HG03469 (cell line): ENCODE measurements around the gene MTRFR.
"Not testable (repeated sequence)": the region's sequence is repeated elsewhere in the genome, so short reads cannot be mapped to it uniquely, and the experiment has no call there.

ENCODE experiments used
- ATAC-seq: cut with Tn5 transposase; IDR thresholded peaks from one replicate; pipeline ENCODE4 v1.9.1; 2021; ENCODE audit warnings: mild to moderate bottlenecking, moderate library complexity, moderate number of reproducible peaks; ENCODE audit not compliant: unreplicated experiment

The MTRFR gene

DNA sequence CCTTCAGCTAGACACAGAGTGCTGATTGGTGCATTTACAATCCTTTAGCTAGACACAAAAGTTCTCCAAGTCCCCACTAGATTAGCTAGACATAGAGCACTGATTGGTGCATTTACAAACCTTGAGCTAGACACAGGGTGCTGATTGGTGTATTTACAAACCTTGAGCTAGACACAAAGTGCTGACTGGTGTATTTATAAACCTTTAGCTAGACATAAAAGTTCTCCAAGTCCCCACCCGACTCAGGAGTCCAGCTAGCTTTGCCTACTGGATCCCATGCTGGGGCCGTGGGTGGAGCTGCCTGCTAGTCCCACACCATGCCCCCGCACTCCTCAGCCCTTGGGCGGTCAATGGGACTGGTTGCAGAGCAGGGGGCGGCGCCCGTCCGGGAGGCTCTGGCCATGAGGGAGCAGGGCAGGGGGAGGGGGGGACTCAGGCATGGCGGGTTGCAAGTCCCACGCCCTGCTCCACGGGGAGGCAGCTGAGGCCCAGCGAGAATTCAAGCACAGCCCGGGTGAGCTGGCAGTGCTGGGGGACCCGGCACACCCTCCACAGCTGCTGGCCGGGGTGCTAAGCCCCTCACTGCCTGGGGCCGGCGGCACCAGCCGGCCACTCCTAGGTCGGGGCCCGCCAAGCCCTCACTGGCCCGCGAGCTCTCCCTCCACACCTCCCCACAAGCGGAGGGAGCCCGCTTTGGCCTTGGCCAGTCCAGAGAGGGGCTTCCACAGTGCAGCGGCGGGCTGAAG is 15.9 kb downstream of the MTRFR start:
- ATAC-seq, result not testable (repeated sequence)

DNA sequence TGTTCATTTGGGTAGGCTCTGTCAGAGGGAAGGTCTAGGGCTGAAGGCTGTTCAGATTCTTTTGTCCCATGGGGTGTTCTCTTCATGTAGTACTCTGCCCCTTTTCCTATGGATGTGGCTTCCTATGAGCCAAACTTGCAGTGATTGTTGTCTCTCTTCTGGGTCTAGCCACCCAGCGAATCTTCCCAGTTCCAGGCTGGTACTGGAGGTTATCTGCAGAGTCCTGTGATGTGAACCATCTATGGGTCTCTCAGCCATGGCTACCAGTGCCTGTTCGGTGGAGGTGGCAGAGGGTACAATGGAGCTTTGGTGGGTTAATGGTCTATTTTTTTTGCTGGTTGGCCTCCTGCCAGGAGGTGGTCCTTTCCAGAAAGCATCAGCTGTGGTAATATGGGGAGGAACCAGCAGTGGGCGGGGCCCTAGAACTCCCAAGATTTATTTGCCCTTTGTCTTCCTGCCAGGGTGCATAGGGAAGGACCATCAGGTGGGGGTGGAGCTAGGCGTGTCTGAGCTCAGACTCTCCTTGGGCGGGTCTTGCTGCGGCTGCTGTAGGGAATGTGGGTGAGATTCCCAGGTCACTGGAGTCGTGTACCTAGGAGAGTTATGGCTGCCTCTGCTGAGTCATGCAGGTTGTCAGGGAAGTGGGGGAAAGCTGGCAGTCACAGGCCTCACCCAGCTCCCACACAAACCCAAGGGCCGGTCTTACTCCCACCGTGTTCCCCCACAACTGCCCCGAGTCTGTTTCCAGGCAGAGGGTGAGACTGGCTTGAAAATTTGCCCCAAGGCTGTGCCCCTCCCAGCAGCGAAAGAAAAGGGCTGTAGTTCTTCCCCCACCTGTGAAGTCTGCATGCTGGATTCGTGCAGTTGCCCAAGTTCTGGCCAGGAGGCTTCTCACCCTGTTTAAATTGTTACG is 17.5 kb downstream of the MTRFR start:
- ATAC-seq, result no peak

DNA sequence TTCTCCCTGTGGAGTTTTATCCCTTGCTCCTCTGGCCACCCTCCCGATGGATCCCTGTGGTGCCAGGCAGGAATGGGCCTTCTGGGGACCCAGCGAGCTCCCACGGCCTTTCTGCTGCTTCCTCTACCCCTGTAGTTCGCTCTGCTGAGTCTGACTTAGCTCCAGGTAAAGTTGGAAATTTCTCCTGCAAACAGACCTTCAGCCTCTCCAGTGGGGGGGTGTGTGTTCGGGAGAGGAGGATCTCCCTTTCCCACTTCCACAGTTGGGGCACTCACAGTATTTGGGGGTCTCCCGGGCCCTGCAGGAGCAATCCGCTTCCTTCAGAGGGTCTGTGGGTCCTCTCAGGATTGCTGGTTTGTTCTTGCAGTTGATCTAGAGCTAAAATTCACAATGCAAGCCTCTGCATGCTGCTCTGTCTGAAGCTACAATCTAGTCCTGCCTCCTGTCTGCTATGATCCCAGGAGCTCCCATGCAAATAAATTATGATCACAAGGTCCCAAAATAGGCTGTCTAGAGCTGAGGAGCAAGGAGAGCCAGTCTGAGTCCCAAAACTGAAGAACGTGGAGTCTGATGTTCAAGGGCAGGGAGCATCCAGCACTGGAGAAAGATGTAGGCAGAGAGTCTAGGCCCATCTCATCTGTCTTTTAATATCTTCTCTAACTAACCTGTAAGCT is 18.3 kb downstream of the MTRFR start:
- ATAC-seq, result no peak

DNA sequence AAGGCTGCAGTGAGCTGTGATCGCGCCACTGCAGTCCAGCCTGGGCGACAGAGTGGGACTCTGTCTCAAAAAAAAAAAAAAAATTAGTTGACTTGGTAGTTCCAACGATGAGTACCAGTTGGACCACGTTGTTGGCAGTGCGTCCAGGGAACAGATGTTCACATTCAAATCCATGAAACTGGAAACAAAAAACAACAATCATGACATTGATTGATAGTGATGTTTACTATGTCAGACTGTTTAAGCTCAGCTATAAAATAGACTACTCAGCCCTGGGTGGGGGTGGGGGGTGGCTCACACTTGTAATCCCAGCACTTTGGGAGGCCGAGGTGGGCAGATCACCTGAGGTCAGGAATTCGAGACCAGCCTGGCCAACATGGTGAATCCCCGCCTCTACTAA is 19.1 kb downstream of the MTRFR start:
- not testable (repeated sequence) for ATAC-seq

DNA sequence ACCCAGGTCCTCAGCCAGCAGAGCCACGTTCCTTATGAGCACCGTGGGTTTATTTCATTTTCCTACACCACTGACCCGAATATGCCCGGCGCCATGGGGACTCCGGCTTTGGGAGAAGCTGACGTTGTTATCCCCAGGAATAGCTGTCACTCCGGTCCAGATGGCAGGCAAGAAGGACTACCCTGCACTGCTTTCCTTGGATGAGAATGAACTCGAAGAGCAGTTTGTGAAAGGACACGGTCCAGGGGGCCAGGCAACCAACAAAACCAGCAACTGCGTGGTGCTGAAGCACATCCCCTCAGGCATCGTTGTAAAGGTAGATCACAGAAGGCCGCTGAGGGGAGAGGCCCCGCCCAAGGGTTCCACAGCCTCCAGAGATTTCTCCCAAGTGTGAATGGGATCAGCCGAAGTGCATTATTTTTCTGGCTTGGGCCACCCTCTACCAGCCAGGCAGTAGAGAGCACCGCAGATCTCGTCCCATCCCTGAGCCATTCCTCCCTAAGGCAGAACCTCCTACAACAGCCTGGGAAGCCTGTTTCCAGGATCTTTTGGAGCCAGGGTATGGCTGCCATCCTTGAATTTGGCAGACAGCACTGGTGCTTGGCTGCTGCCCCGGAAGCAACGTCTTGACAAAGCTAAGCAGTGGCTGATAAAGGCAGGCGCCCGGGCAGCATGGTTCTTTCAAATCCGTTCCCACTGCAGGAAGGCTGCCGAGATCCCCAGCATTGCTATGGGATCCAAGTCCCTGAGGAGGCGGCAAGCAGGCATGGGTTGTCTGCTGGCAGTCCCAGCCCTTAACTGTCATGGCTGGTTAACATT is 20.6 kb downstream of the MTRFR start:
- no peak for ATAC-seq

DNA sequence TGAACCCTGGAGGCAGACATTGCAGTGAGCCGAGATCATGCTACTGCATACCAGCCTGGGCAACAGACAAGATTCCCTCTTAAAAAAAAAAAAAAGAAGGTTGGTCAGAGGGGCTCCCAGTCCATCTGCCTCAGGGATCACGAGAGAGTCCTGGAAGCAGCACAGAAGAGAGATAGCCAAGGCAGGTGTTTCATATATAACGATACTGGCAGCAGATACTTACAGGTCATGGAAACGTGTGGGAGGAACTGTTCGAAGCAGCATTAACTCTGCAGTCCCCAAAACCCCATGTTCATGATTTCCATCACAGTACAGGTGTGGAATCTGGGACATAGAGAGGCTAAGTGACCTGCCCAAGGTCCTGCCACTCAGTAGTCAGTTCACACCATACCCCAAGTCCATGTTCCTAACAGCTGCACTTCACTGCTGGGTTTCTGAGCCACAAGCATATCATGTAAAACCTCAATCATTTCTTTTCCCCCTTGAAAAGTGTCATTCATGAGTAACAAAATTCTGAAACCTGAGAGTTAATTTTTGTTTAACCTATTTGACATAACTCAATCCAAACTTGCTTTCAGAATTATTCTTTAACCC is 21.7 kb downstream of the MTRFR start:
- ATAC-seq, result no peak

DNA sequence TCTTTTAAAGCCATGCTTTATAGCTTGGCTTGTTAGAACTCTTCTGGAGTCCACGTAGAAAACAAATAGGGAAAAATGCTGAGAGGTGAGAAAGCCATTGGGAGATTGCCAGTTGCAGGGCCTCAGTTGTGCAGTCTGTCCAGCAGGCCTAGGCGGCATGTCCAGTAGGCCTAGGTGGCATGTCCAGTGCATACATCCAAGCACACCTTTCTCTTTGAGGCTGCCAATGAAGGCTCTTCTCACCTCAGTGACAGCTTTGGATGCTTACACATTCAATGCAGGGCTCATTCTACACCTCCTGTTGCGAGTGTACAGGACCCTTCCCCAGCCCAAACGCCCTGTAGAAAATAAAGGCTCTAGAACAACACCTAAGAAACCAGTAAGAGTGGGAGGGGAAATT is 25.4 kb downstream of the MTRFR start:
- ATAC-seq, result no peak

DNA sequence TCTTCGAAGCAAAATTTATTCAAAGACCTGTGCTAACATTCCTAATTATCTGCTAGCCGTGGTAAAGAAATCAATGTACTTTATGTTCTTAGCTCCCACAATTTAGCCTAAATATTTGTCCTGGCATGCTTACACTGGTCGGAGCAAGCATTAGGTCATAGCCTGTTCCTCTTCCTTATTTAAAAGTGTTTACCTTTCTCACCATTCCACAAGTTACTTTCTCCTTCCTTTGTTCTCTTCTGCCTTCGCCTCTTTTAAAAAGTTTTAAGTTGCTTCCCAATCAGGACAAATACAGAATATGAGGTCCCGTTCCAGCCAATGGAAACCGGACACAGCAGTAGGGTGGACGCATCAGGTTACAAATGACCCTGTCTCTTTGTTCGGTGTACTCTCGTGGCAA is 26.8 kb downstream of the MTRFR start:
- ATAC-seq, result no peak

DNA sequence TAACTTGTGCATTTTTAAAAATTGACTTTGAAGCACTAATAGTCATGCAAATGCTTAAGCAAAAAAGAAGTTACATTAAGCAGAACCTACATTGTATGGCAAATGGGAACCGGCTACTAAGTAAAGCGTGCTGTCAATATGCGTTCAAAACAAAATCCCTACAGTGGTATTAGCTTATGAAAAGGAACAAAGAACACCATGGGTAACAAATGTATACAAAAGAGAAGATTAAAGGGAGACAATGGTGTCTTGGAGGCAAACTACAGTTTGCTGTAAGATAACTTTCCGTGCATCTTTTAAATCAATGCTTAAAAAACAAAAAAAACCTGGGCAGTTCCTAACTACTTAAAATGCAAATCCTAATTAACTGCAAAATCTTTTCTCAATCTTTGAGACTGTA is 28.0 kb downstream of the MTRFR start:
- no peak for ATAC-seq

DNA sequence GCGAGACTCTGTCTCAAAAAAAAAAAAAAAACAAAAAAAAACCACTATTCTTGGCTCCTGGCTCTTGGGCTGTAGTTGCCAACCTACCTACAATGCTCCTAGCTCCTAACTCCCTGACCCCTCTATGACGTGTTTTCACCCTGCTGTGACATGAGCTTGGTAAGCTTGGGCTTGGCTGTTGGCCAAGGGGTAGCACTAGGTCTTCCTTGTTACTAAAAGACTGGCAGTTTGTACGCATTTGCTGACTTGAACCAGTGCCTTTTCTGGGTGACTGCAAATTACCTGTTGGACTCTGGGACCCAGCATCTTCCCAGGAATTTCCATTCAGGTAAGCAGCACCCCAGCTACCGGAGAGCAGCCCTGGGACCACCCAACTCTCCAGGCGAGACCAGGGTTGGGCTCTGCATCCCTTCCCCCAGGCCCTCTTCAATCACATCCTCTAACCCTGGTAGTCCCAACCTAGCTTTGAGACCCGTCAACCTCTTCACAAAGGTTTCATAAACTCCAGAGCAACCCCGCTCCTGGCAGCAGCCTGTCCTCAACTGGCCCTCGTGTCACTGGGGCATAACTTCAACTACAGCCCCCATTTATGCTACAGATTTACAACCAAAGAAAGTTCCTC is 30.1 kb downstream of the MTRFR start:
- ATAC-seq, result no peak

DNA sequence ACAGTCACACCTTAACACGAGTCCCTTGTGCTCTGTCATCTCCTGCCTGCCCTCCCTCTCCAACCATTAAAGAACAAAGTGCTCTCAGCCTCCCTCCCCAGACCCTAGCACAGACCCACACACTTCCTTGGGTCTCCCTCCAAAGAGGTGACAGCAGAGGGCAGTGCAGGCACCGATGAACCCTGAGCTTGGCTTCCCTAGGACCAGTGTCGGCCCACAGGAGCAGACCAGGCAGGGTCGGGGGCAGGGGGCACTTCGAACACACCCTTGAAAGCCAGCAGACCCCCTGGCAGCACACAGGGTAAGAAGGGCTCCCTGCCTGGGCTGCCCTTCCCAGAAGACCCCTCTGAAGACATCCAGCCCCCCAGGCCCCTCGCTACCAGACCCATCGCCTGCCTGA is 31.4 kb downstream of the MTRFR start:
- ATAC-seq, result no peak

DNA sequence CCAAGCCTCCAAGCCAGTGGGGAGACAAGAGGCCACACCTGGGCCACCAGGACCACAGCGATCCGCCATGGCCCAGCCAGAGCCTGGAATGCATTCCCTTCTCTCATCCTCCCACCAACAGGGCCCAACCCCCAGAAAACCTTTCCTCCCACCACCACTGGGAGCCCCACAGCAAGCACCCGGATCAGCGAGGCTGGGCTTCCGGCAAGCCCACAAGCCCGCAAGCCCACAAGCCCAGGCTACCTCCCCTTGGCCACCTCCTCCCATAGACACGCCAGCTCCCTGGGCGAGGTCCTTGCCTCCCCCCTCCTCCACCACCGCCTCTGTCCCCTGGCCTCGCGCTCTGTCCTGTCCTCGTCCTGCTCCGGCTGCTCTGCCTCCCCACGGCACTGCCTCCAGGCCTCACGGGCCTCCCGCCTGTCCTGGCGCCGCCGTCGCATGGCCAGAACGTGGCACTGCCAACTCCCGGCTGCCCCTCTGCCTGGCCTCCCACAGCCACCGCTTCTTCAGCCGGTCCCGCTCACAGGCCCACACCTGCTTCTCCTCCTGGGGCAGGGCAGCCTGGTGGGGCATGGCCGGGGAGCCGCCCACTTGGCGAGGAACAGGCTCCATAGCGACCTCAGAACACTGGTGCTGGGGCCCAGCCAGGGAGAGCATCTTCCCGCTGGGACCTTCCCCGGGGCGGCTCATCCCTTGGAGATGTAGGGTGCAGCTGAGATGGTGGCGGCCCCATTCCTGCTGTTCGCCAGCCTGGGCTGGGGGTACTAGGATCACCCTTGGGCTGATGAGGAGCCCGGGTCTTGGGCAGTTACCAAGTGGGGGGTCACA is 32.8 kb downstream of the MTRFR start:
- no peak for ATAC-seq

DNA sequence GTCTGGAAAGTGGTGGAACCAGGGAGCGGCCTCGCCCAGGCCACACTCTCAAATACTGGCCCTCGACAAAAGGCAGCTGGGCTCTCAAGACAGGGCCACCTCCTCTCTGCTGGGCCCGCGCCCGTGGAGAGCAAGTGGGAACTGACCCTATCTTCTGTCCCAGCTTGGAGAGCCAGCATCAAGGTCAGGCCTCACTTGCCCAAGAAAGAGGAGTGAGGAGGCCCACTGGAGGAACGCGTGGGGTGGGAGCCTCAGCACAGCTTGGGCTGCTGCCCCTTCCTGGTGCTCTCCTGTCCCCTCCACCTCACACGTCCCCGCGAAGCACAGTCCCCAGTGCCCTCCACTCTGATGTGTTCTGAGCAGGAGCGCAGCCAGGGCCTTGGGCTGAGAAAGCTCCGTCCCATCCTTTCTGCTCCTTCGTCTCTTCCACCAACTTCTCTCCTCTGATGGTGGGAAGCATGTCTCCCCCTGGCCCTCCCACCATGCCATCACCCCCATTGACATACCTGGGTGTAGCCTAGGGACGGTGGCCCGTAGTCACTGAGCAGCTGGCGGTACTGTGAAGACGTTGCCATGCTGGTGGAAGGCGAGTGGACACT is 33.5 kb downstream of the MTRFR start:
- ATAC-seq, result no peak

DNA sequence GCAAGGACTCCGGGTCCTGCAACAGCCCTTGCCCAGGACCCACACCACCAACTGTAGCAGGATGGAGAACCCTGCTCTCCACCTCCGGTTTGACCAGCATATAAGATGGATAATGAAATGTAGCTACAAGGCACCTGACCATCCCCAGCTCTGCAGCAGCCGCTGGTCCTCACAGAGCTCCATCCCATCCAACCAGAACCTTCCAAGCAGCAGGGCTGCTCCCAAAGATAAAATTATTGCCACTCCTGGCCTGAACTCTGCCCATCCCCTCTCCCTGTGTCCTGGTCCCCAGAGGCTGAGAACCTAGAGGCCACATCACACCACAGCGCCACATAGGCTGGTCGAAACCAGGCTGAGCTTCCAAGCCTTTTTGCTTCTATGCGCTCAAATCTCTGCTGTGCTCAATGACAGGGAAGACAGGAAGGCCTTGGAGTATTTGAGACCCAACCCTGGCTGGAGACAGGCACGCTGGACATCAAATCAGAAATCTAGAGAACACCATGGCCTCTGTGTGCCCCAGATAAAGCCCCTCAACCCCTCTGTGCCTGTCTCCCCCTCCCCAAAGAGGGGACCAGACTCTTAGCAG is 34.2 kb downstream of the MTRFR start:
- ATAC-seq, result no peak

DNA sequence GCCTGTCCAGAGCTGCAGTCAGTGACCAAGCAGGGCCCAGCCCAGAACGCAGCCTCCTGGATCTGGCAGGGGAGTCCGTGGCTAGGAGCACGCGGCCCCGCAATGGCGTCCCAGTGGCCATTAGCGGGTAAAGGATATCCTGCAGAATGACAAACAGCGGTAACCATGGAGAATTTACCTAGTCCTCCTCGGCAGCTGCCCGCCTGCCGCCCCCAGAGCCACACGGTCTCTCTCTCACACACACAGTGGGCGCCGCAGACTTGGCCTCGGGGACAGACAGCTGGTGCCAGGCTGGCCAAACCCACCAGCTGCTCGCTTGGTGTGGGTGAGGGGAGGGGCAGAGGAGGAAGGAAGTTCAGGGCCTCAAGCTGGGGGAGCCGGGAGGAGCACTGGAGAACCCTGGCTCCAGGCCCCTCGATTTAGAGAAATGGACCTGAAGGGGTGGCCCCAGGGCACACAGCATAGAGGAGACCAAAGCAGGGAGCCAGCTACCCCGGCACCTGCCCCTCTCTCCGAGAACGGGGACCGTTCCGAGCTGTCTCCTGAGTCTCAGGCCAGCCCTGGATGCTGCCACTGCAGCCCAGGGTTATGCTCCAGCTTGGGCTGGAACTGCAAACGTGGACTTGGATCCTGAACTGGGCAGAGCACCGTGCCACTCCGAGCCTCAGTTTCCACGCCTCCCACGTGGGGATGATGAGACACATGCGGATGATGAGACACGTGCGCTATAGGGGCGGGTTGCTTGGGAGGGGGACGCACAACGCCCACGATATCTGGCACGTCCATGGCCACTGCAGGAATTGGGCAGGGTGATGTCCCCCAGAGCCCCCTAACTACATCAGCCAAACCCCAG is 35.0 kb downstream of the MTRFR start:
- ATAC-seq, result no peak

DNA sequence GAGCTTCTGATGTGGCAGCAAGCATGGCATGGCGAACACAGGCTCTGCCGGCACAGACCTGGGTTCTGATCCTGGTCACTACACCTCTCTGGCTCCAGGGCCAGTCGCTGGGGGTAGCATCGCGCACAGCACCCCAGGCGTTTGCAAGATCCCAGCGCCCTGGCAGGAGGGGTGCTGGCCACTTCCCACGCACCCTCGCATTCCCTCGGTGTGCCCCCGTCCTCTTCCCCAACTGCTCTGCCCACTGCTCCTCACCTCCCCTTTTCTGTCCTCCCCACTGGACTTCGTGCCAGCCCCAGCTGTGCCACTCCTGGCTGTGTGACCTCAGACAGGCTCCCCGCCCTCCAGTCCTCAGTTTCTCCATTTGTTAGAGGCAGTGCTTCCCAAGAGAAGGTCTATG is 35.6 kb downstream of the MTRFR start:
- ATAC-seq, result no peak

DNA sequence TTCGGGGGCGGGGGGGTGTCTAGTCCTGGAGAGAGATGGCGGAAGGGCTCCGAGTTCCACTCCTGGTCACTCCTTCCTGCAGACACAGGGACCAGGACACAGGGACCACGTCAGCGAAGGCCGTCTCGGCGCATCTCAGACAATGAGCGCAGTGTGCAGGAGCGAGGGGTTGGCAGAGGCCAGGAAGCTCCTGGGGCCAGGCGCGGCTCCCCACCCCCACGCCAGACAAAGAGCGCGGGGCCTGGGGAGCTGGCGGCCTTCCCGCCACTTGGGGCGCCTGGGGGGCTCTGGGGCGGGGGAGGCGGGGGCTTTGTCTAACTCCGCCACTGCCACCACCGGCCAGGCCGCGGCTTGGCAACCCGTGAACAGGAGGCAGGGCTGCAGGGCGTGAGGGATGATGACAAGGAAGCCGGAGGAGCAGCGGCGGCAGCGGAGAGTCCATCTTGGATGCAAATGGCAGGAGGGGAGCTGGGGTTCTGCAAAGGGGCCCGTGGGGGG is 36.2 kb downstream of the MTRFR start:
- ATAC-seq, result no peak
